Activated CD8-positive, alpha-beta memory T cell treated with anti-CD3 and anti-CD28 coated beads for 48 hours (primary cell): Measurements from ENCODE around the gene MROH7.

ENCODE experiments used
- DNase-seq, 3 experiments: peaks; one replicate each; pipeline ENCODE4 v3.0.0-alpha.2; 2020; ENCODE audit warnings: low read depth in 2 of 3, low spot score in 2 of 3

Gene MROH7

GRCh38 chr1:54640863-54641836 lies at the start of gene MROH7:
Gene MROH7 (plus strand): TSS chr1:54641786. CDS start chr1:54652927, 11,141 bp downstream.
- no peak for DNase-seq

DNA sequence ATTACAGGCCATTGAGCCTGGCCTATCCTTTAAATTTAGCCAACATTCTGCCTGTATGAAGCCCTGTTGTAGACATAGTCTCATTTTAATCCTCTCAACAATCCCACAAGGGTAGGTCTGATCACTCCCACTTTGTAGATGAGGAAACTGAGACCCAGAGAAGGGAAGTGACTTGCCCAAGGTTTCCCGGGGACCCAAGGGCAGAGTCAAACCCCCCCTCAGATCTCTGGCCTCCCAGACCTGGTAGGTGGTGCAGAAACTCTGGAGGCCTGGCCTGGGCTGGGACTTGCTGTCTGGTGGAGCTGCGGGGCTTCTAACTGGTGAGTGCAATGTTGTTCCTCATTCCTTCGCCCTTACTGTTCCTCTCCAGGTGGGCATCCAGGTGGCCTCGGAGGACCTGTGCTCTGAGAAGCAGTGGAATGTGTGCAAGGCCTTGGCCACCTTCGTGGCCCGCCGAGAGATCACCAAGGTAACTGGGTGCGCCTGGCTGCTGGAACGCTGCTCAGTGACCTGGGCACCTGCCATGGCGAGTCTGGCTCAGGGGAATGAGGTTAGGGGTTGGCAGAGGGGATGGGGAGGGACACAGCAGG lies 47.9 kb upstream of the MROH7 start:
- no peak for DNase-seq

GRCh38 chr1:54594463-54594862 lies 47.1 kb upstream of the MROH7 start:
- DNase-seq = no peak

- DNase-seq = no peak
Measured at GRCh38 chr1:54595956-54596498, 45.6 kb upstream of the MROH7 start.

GRCh38 chr1:54596756-54597155 lies 44.8 kb upstream of the MROH7 start:
- no peak for DNase-seq

- no peak for DNase-seq
Measured at GRCh38 chr1:54597455-54598030, 44.0 kb upstream of the MROH7 start.

DNA sequence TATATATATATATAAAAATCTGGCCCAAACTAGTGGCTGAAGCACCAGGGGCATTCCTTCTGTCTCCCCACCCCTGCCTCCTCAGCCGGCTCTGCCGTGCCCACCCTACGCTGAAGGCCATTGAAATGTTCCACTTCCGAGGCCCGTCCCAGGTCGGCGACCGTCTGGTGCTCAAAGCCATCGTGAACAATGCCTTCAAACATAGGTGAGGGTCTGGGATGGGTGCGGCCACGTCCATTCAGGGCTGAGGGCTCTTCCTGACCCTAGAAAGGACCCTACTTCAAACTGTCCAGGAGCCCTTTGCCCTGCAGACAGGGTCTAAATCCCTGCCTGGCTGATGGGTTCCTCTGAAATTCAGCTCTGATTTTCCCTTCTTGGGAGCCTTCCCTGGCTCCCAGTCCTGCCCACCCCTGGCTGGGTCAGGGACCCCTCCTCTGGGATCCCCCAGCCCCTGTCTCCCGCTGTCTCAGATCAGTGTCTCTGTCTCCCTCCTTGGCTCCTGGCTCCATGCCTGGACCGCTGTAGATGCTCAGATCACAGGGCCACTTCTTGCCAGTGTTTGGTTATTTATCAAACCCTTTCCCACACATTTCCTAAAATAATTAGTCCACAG lies 42.3 kb upstream of the MROH7 start:
- DNase-seq = no peak

DNA sequence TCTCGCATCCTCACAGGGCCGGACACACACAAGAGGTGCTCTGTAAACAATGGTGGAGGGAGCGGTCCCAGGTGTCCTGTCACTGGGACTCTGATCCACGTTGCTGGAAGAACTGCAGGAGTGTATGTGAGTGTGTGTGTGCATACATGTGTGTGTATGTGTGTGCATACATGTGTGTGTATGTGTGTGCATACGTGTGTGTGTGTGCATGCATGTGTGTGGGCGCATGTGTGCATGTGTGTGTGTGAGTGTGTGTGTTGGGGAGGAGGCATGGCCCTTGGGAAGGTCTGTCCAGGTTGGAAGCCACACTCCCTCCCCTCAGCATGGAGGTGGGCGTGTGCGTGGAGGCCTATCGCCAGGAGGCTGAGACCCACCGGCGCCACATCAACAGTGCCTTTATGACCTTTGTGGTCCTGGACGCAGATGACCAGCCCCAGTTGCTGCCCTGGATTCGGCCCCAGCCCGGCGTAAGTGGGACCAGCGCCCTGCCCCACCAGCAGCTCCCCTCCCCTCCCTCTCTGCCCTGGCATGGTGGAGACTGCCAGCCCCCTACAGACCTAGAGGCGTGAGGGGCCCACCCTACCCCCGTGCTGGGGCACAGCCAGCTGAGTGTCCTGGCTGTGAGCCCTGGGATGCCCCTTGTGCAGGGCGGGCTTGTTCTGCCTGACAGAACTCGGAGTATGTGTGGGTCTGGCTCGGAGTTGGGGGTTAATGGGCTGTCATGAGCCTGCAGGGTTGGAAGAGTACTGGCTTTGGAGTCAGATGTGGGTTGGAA lies 40.5 kb upstream of the MROH7 start:
- DNase-seq = no peak

DNA sequence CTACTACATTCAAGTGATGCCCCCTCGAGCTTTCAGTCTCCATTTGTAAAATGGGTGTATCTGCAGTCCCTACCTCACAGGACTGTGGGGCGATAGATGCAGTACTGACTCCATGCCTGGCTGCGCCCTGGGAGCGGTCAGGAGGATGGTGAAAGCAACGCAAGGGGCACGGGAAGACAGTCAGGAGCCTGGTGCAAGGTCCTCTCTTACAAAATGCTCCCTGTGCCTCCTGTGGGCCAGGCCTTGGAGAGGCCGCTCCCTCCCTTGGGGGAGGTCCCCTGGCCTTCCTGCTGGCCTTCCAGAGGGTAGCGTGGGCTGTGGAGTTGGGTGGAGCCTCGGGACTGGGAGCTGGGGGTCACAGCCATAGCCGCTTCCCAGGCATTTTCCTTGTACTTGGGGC lies 39.9 kb upstream of the MROH7 start:
- DNase-seq = no peak

DNA sequence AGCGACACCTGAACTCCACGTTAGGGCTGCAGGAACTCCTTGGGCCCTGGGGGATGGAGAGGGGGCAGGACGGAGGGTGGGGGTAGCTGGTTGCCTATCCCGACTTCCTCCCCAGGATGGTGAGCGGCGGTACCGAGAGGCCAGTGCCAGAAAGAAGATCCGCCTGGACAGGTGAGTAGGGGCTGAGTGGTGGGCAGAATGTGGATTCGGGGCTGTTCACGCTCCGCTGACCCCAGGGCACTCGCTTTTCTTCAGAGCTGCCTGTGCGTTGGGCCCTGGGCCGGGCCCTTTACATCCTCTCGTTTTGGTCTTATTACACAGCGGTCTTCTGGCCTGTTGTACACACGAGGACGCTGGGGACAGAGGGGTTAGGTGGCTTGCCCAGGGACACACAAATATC lies 39.0 kb upstream of the MROH7 start:
- DNase-seq = no peak

DNA sequence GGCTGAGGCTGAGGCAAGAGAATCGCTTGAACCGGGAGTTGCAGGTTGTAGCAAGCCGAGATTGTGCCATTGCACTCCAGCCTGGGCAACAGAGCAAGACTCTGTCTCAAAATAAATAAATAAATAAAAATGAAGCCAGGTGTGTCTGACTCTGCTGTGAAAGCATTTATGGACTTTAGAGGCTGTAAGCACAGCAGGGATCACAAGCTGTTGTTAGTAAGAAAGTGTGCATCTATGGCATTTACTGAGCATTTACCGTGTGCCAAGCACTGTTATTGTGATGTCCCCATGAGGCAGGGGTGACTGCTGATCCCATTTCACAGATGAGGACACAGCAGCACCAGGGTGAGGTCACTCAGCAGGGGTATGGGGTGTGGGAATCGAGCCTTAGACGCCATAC lies 38.3 kb upstream of the MROH7 start:
- DNase-seq = no peak

GRCh38 chr1:54604051-54604450 lies 37.5 kb upstream of the MROH7 start:
- no peak for DNase-seq

DNA sequence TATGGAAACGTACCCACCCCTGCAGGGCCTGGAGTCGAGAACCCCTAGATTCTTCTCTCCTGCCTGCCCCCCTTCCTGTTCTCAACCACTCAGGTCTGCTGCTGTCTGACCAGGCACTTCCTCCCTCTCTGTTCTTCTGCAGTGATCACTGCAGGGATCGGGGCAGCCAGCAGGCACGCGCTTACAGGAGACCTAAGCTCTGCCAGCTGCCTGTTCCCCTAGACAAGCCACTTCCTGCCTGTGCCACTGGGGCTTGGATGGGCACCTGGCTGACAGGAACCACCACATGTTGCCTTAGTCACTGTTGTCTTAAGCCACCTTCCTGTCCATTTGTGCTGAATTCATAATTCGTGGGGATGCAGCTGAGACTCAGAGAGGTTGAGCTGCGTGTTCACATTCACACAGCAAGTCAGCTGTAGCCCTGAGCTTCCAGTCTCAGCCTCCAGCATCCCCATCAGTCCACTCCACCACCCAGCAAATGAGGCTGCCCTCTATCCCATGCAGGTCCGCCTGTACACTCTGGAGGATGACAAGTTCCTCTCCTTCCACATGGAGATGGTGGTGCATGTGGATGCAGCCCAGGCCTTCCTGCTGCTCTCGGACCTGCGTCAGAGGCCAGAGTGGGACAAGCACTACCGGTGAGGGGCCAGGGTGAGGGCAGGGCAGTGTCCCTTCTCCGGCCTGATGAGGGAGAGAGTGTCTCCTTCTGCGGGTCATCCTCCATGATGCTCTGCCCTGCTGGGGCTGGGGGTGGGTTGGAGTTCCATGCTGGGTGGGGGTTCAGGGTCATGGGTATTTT lies 36.8 kb upstream of the MROH7 start:
- DNase-seq = peak in 1 of 3 experiments; percentile 1

DNA sequence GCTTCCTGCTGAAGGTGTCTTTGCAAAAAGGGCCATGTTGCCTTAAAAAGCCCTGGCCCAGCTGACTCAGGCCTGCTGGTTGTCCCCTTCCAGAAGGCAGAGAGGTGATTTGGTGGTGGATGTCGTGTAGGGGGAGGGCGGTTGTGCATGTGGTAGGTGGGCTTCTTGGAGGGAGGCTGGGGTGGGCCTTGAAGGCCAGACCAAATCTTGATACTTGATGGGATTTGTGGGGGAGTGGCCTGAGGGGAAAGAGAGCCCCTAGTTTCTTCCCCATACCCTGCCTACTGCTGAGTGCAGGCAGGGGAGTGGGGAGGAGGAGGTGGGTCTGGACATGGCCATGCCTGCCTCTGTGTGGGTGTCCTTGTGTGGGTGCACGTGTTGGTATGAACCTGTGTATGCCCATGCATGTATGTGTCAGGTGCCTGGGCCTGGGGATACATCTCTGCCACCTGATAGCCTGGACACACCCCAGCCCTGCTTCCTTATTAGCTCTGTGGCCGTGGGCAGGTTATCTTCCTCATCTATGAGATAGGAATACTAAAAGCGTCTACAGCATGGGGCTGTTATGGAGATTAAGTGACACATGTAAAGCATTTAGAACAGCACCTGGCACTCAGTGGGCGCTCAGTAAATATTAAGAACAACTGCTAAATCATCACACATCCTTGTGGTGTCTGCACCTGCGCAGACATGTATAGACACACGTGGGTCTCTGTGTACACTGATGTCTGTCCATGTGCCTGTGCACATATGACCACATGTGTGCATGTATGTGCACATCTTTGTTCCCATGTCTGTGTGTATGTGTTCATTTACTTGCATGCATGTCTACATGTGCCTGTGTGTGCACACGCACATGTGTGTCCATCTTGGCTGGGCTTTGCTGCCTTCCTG lies 35.2 kb upstream of the MROH7 start:
- no peak for DNase-seq

DNA sequence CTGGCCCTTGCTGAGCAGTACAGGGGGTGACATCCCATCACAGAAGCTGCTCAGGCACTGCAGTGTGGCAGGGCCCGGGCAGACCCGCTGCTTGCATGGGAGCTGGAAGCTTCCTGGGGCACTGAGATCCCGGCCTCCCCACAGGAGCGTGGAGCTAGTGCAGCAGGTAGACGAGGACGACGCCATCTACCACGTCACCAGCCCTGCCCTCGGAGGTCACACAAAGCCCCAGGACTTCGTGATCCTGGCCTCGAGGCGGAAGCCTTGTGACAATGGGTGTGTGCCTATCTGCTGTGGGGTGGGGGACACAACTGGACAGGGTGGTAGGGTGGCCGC lies 34.6 kb upstream of the MROH7 start:
- DNase-seq = no peak

GRCh38 chr1:54607821-54608565 lies 33.6 kb upstream of the MROH7 start:
- no peak for DNase-seq

GRCh38 chr1:54608566-54609230 lies 32.9 kb upstream of the MROH7 start:
- DNase-seq = no peak
